ENCODE results near the gene BOC.

The BOC gene

DNA sequence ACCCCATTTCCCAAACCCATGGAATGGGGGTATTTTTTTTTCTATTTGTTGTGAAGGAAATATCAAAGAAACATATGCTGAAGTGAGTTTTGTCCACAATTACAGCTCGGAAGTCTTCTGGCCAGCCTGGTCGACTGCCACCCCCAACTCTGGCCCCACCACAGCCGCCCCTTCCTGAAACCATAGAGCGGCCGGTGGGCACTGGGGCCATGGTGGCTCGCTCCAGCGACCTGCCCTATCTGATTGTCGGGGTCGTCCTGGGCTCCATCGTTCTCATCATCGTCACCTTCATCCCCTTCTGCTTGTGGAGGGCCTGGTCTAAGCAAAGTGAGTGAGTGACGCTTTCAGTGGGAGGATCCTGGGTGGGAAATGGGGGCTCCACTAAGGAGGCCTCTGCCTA, 71.9 kb downstream of the BOC start:
- DNase-seq (ENCODE audit: low read depth in 1 of 2, low spot score in 1 of 2): no peak
- TF ChIP-seq SPI1 (IDR thresholded peaks at IDR 0.05; ENCODE audit: borderline replicate concordance, low read depth) (no peak), POLR2AphosphoS5 (IDR thresholded peaks at IDR 0.05; ENCODE audit: low read depth) (no peak), GABPA (IDR thresholded peaks at IDR 0.05; ENCODE audit: low read depth) (no peak)
- TF ChIP-seq, protein P1, sequence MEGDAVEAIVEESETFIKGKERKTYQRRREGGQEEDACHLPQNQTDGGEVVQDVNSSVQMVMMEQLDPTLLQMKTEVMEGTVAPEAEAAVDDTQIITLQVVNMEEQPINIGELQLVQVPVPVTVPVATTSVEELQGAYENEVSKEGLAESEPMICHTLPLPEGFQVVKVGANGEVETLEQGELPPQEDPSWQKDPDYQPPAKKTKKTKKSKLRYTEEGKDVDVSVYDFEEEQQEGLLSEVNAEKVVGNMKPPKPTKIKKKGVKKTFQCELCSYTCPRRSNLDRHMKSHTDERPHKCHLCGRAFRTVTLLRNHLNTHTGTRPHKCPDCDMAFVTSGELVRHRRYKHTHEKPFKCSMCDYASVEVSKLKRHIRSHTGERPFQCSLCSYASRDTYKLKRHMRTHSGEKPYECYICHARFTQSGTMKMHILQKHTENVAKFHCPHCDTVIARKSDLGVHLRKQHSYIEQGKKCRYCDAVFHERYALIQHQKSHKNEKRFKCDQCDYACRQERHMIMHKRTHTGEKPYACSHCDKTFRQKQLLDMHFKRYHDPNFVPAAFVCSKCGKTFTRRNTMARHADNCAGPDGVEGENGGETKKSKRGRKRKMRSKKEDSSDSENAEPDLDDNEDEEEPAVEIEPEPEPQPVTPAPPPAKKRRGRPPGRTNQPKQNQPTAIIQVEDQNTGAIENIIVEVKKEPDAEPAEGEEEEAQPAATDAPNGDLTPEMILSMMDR (IDR thresholded peaks at IDR 0.05; ENCODE audit: insufficient read depth, low read length): no peak
- TF ChIP-seq, protein P2, sequence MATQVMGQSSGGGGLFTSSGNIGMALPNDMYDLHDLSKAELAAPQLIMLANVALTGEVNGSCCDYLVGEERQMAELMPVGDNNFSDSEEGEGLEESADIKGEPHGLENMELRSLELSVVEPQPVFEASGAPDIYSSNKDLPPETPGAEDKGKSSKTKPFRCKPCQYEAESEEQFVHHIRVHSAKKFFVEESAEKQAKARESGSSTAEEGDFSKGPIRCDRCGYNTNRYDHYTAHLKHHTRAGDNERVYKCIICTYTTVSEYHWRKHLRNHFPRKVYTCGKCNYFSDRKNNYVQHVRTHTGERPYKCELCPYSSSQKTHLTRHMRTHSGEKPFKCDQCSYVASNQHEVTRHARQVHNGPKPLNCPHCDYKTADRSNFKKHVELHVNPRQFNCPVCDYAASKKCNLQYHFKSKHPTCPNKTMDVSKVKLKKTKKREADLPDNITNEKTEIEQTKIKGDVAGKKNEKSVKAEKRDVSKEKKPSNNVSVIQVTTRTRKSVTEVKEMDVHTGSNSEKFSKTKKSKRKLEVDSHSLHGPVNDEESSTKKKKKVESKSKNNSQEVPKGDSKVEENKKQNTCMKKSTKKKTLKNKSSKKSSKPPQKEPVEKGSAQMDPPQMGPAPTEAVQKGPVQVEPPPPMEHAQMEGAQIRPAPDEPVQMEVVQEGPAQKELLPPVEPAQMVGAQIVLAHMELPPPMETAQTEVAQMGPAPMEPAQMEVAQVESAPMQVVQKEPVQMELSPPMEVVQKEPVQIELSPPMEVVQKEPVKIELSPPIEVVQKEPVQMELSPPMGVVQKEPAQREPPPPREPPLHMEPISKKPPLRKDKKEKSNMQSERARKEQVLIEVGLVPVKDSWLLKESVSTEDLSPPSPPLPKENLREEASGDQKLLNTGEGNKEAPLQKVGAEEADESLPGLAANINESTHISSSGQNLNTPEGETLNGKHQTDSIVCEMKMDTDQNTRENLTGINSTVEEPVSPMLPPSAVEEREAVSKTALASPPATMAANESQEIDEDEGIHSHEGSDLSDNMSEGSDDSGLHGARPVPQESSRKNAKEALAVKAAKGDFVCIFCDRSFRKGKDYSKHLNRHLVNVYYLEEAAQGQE (IDR thresholded peaks at IDR 0.05; ENCODE audit: insufficient replicate concordance, low read depth): no peak
- H3K27ac ChIP-seq (replicated peaks): no peak overlapping the region
- H3K4me3 ChIP-seq (replicated peaks; ENCODE audit: insufficient read depth, low read length): no peak overlapping the region
- no peaks in the 10 kb centered on the region for H3K27me3 ChIP-seq (ENCODE audit: insufficient read depth, poor library complexity, severe bottlenecking)

DNA sequence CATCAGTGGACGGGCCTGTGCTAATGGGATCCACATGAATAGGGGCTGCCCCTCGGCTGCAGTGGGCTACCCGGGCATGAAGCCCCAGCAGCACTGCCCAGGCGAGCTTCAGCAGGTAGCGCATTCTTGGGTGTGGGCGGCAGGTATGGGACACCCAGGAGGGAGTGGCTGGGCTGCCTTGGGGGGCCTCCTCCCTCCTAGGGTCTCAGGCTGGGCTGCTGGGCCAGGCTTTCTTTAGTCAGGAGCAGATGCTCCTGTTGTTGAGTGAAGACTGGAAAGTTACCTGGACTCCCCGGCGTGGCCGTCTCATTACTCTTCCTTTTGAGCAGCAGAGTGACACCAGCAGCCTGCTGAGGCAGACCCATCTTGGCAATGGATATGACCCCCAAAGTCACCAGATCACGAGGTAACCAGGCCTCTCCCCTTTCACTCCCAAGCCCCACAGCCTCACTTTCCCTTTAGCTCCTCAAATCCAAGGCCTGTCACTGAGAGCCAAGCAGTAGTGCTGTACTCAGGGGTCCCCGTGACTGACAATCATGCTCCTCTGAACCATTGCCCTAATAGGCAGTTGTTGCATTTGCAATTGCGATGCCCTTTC, 73.2 kb downstream of the BOC start:
- no peak for DNase-seq (ENCODE audit: low read depth in 1 of 2, low spot score in 1 of 2)
- TF ChIP-seq GABPA (IDR thresholded peaks at IDR 0.05; ENCODE audit: low read depth): no peak
- TF ChIP-seq SPI1 (IDR thresholded peaks at IDR 0.05; ENCODE audit: borderline replicate concordance, low read depth): no peak
- no peak for TF ChIP-seq POLR2AphosphoS5 (IDR thresholded peaks at IDR 0.05; ENCODE audit: low read depth)
- TF ChIP-seq, protein P2 (IDR thresholded peaks at IDR 0.05; ENCODE audit: insufficient replicate concordance, low read depth): no peak
- TF ChIP-seq, protein P1 (IDR thresholded peaks at IDR 0.05; ENCODE audit: insufficient read depth, low read length): no peak
- Histone ChIP-seq H3K27ac (replicated peaks) (no peak overlapping the region), H3K27me3 (ENCODE audit: insufficient read depth, poor library complexity, severe bottlenecking) (no peaks in the 10 kb centered on the region), H3K4me3 (replicated peaks; ENCODE audit: insufficient read depth, low read length) (no peak overlapping the region)

DNA sequence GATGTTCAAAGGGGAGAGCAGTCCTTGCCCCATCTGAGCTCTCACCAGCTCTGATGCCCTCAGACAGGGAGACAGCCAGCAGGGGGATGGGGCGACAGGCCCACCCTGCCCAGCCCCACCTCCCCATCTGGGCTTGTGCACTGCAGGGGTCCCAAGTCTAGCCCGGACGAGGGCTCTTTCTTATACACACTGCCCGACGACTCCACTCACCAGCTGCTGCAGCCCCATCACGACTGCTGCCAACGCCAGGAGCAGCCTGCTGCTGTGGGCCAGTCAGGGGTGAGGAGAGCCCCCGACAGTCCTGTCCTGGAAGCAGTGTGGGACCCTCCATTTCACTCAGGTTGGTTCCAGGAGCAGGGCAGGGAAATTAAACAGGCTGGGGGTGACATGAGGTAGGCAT, 73.9 kb downstream of the BOC start:
- Histone ChIP-seq H3K27me3 (ENCODE audit: insufficient read depth, poor library complexity, severe bottlenecking) (no peaks in the 10 kb centered on the region), H3K4me3 (replicated peaks; ENCODE audit: insufficient read depth, low read length) (no peak overlapping the region), H3K27ac (replicated peaks) (no peak overlapping the region)
- DNase-seq (ENCODE audit: low read depth in 1 of 2, low spot score in 1 of 2): no peak
- TF ChIP-seq GABPA (IDR thresholded peaks at IDR 0.05; ENCODE audit: low read depth): no peak
- TF ChIP-seq, protein P2 (IDR thresholded peaks at IDR 0.05; ENCODE audit: insufficient replicate concordance, low read depth): no peak
- no peak for TF ChIP-seq SPI1 (IDR thresholded peaks at IDR 0.05; ENCODE audit: borderline replicate concordance, low read depth)
- TF ChIP-seq, protein P1 (IDR thresholded peaks at IDR 0.05; ENCODE audit: insufficient read depth, low read length): no peak

All from HL-60 (cell line).